CD14-positive monocyte (primary cell): ENCODE results near the gene CHRM4. TPM values are rescaled to one million over a fixed set of nuclear protein-coding genes. Genes with fewer than 3 reads are reported as not detected.

Experiments used
- DNase-seq, 3 donors: peaks; one replicate each; pipeline ENCODE4 v3.0.0-alpha.2; 2011 to 2022
- H2AFZ ChIP-seq: 2 replicates; pipeline ENCODE4 v1.6.0; 2012; ENCODE audit warnings: mild to moderate bottlenecking, low read depth, low read length, inconsistent platforms; ENCODE audit not compliant: insufficient read depth, poor library complexity, severe bottlenecking
- H3K27ac ChIP-seq, 2 donors: 1 replicate in 1 of 2; 2 replicates in 1 of 2; pipeline ENCODE4 v1.5.1; 2012 to 2013; ENCODE audit warnings: low read length in 2 of 2, control low read depth in 1 of 2, inconsistent platforms in 1 of 2, low read depth in 1 of 2, mild to moderate bottlenecking in 1 of 2
- H3K27me3 ChIP-seq, 2 donors: one replicate each; pipeline versions ENCODE4 v1.6.0 to v1.6.1; 2011 to 2013; ENCODE audit warnings: low read length in 2 of 2; ENCODE audit not compliant: control insufficient read depth in 2 of 2, insufficient read depth in 2 of 2
- H3K36me3 ChIP-seq, 2 donors: replicated peaks in 1 of 2; 1 replicate in 1 of 2; 2 replicates in 1 of 2; pipeline versions ENCODE4 v1.5.1 to v1.6.1; 2012 to 2013; ENCODE audit warnings: low read length in 2 of 2, control low read depth in 1 of 2, inconsistent platforms in 1 of 2, mild to moderate bottlenecking in 1 of 2; ENCODE audit not compliant: insufficient read depth in 2 of 2, control insufficient read depth in 1 of 2
- H3K4me1 ChIP-seq, 2 donors: 1 replicate in 1 of 2; 2 replicates in 1 of 2; pipeline versions ENCODE4 v1.5.1 to v1.6.1; 2012 to 2013; ENCODE audit warnings: low read length in 2 of 2, control low read depth in 1 of 2, inconsistent platforms in 1 of 2, mild to moderate bottlenecking in 1 of 2, moderate library complexity in 1 of 2; ENCODE audit not compliant: insufficient read depth in 2 of 2, control insufficient read depth in 1 of 2
- H3K4me2 ChIP-seq: replicated peaks from 2 replicates; pipeline ENCODE3; 2012; ENCODE audit warnings: low read length, moderate library complexity, mild to moderate bottlenecking; ENCODE audit not compliant: poor library complexity, severe bottlenecking; ENCODE audit errors: extremely low read depth
- H3K4me3 ChIP-seq, 3 experiments: fragments of 200-600 bp in 1 of 3; sonication (generic) in 1 of 3; replicated peaks in 1 of 3; 1 replicate in 2 of 3; 2 replicates in 1 of 3; pipeline ENCODE4 v1.5.1; 2011 to 2013; ENCODE audit warnings: low read length in 3 of 3, mild to moderate bottlenecking in 3 of 3, control low read depth in 2 of 3, low read depth in 2 of 3, inconsistent platforms in 1 of 3, moderate library complexity in 1 of 3
- H3K79me2 ChIP-seq: 2 replicates; pipeline ENCODE4 v1.6.0; 2012; ENCODE audit warnings: mild to moderate bottlenecking, control low read depth, inconsistent platforms, low read length, moderate library complexity; ENCODE audit not compliant: insufficient read depth
- H3K9ac ChIP-seq: 2 replicates; pipeline ENCODE4 v1.6.0; 2017; ENCODE audit warnings: low read length, mild to moderate bottlenecking; ENCODE audit not compliant: insufficient read depth, poor library complexity, severe bottlenecking
- H3K9me3 ChIP-seq, 2 donors: replicated peaks in 1 of 2; 1 replicate in 1 of 2; 2 replicates in 1 of 2; pipeline versions ENCODE4 v1.5.1 to v1.6.1; 2012 to 2013; ENCODE audit warnings: low read length in 2 of 2, control low read depth in 1 of 2; ENCODE audit not compliant: control insufficient read depth in 1 of 2, insufficient read depth in 1 of 2
- H4K20me1 ChIP-seq: 2 replicates; pipeline ENCODE4 v1.6.0; 2012; ENCODE audit warnings: mild to moderate bottlenecking, low read length, control low read depth, moderate library complexity; ENCODE audit not compliant: insufficient read depth
- H3K27ac Mint-ChIP-seq, 7 donors: one replicate each; pipeline ENCODE4 v1.8.0; 2020; ENCODE audit warnings: mild to moderate bottlenecking in 7 of 7, mixed read lengths in 7 of 7, moderate library complexity in 6 of 7, inconsistent platforms in 2 of 7
- H3K27me3 Mint-ChIP-seq, 3 donors: one replicate each; pipeline ENCODE4 v1.8.0; 2021 to 2022; ENCODE audit warnings: low read depth in 3 of 3, mild to moderate bottlenecking in 3 of 3, mixed read lengths in 3 of 3, moderate library complexity in 3 of 3, inconsistent platforms in 1 of 3
- H3K36me3 Mint-ChIP-seq, 2 donors: one replicate each; pipeline ENCODE4 v1.8.0; 2020; ENCODE audit warnings: mixed read lengths in 2 of 2, inconsistent platforms in 1 of 2, mild to moderate bottlenecking in 1 of 2
- H3K4me1 Mint-ChIP-seq: one replicate; pipeline ENCODE4 v1.8.0; 2020; ENCODE audit warnings: mild to moderate bottlenecking, mixed read lengths
- H3K4me3 Mint-ChIP-seq, 2 donors: one replicate each; pipeline ENCODE4 v1.8.0; 2020; ENCODE audit warnings: mild to moderate bottlenecking in 2 of 2, mixed read lengths in 2 of 2, moderate library complexity in 1 of 2
- H3K9me3 Mint-ChIP-seq, 7 donors: one replicate each; pipeline ENCODE4 v1.8.0; 2020 to 2022; ENCODE audit warnings: mixed read lengths in 7 of 7, mild to moderate bottlenecking in 6 of 7, moderate library complexity in 6 of 7, inconsistent platforms in 2 of 7
- CTCF ChIP-seq: fragments of 200-600 bp; IDR thresholded peaks from one replicate; pipeline ENCODE4 v1.8.0; 2022; ENCODE audit warnings: antibody characterized with exemption, mild to moderate bottlenecking
- WGBS: methylation state at CpG from one replicate; pipeline ENCODE4 v1.1.5; 2013; ENCODE audit warnings: missing lambda C conversion rate; ENCODE audit not compliant: insufficient coverage; 5-methylcytosine and 5-hydroxymethylcytosine counted together
- intact Hi-C, 2 donors: fragments of 100-400 bp; cut with micrococcal nuclease; formaldehyde crosslinking; loops; one replicate each; pipeline versions ENCODE4 v1.15.0 to v1.15.1; 2023
- polyA plus RNA-seq, 3 donors: library from polyadenylated mRNA; depleted of rRNA in 1 of 3; unstranded in 2 of 3; stranded (reverse) in 1 of 3; fragments of 300-500 nt in 2 of 3; fragments of >200 nt in 1 of 3; fragmentation: Illumina TruSeq in 2 of 3; gene quantifications; 1 replicate in 2 of 3; 2 replicates in 1 of 3; pipeline ENCODE4 v1.2.3, GENCODE V29; 2012 to 2021

Gene CHRM4
- polyA plus RNA-seq, 3 donors, result 0.15 to 0.57 TPM; not detected in 1

GRCh38 chr11:46364791-46365190, 26.8 kb downstream of the CHRM4 start:
- Histone ChIP-seq H2AFZ (no peak overlapping the region), H3K79me2 (peaks cover 98% of the 10 kb centered on the region), H3K27ac (peak overlapping the region in 1 of 2 donors; percentile 95), H3K36me3 (peaks cover 48 to 60% of the 10 kb centered on the region in 2 donors), H4K20me1 (peaks cover 99% of the 10 kb centered on the region), H3K4me1 (peaks cover 45 to 65% of the 10 kb centered on the region in 2 donors), H3K9me3 (no peaks in the 10 kb centered on the region), H3K4me2 (no peak overlapping the region), H3K27me3 (no peaks in the 10 kb centered on the region), H3K9ac (no peak overlapping the region), H3K4me3 (no peak overlapping the region)
- intact Hi-C loops, result loop anchor here in 1 of 2 donors (5.0 kb wide), 1 partner anchor 173 kb away; no protein-coding TSS in a partner anchor
- Mint-ChIP-seq H3K27me3 (peaks cover 1 to 5% (median 3%) of the 10 kb centered on the region in 3 donors), H3K4me3 (no peak overlapping the region), H3K9me3 (no peaks in the 10 kb centered on the region), H3K36me3 (peaks cover 33 to 63% of the 10 kb centered on the region in 2 donors), H3K27ac (peak overlapping the region; percentile 78 to 98 (median 95)), H3K4me1 (peaks cover 53% of the 10 kb centered on the region)
- 95% methylated on average over 2 of the region's 3 CpGs for WGBS
- TF ChIP-seq CTCF, result no peak
- DNase-seq, result no peak

- Histone ChIP-seq H3K4me3 (no peak overlapping the region), H3K27me3 (no peaks in the 10 kb centered on the region), H3K79me2 (peaks cover 98% of the 10 kb centered on the region), H3K4me1 (peaks cover 45 to 70% of the 10 kb centered on the region in 2 donors), H2AFZ (no peak overlapping the region), H3K9ac (peak overlapping the region; percentile 64), H3K9me3 (no peaks in the 10 kb centered on the region), H3K4me2 (no peak overlapping the region), H3K36me3 (peaks cover 41 to 52% of the 10 kb centered on the region in 2 donors), H4K20me1 (peaks cover 97% of the 10 kb centered on the region), H3K27ac (peak overlapping the region; percentile 79 to 95)
- peaks cover 1 to 5% (median 3%) of the 10 kb centered on the region in 3 donors for H3K27me3 Mint-ChIP-seq
- no peak overlapping the region for H3K4me3 Mint-ChIP-seq
- H3K27ac Mint-ChIP-seq, result peak overlapping the region; percentile 92 to 98 (median 96)
- 94% methylated on average over 3 of the region's 9 CpGs for WGBS
- TF ChIP-seq CTCF, result no peak
- no peak for DNase-seq
- no peaks in the 10 kb centered on the region for H3K9me3 Mint-ChIP-seq
- peaks cover 27 to 56% of the 10 kb centered on the region in 2 donors for H3K36me3 Mint-ChIP-seq
- intact Hi-C loops, result no loop called here
- H3K4me1 Mint-ChIP-seq, result peaks cover 53% of the 10 kb centered on the region
These were observed 27.5 kb downstream of the CHRM4 start for GRCh38 chr11:46364056-46364455.
